ENCODE data around the gene ZBTB17. TPM values are rescaled to one million over a fixed set of nuclear protein-coding genes. Genes with fewer than 3 reads are reported as not detected.
"Not testable (repeated sequence)": the region's sequence is repeated elsewhere in the genome, so short reads cannot be mapped to it uniquely, and the experiment has no call there.

Gene ZBTB17
- total RNA-seq, 2 experiments from 2014 or later = 52.9 to 53.4 TPM

DNA sequence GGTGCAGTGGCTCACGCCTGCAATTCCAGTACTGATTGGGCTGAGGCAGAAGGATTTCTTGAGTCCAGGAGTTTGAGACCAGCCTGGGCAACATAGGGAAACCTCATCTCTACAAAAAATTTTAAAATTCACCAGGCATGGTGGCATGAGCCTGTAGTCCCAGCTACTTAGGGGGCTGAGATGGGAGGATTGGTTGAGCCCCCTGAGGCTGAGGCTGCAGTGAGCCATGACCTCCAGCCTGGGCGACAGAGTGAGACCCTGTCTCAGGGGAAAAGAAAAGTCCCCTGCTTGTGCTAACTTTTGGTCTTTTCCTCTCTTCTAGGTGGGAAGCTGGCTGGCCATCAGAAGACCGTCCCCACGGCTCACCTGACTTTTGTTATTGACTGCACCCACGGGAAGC is 29.7 kb upstream of the ZBTB17 start:
- peaks cover 8% of the 10 kb centered on the region for H3K4me1 ChIP-seq (ENCODE audit: insufficient read depth, low read length, poor library complexity, severe bottlenecking)
- no peak for DNase-seq (ENCODE audit: low spot score)
- H2AFZ ChIP-seq (ENCODE audit: low read length) = no peak overlapping the region
- TF ChIP-seq EZH2phosphoT487 (IDR thresholded peaks at IDR 0.05; ENCODE audit: borderline replicate concordance, low read depth, low read length) = no peak
- TF ChIP-seq, protein P1, sequence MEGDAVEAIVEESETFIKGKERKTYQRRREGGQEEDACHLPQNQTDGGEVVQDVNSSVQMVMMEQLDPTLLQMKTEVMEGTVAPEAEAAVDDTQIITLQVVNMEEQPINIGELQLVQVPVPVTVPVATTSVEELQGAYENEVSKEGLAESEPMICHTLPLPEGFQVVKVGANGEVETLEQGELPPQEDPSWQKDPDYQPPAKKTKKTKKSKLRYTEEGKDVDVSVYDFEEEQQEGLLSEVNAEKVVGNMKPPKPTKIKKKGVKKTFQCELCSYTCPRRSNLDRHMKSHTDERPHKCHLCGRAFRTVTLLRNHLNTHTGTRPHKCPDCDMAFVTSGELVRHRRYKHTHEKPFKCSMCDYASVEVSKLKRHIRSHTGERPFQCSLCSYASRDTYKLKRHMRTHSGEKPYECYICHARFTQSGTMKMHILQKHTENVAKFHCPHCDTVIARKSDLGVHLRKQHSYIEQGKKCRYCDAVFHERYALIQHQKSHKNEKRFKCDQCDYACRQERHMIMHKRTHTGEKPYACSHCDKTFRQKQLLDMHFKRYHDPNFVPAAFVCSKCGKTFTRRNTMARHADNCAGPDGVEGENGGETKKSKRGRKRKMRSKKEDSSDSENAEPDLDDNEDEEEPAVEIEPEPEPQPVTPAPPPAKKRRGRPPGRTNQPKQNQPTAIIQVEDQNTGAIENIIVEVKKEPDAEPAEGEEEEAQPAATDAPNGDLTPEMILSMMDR (conservative IDR thresholded peaks at IDR 0.05; ENCODE audit: low read length) = no peak
- ChIA-PET CTCF (ENCODE audit: unreplicated experiment) (interaction anchor here (0.9 kb wide), 1 partner anchor 190 kb away, joined by 3 read pairs; no protein-coding TSS in a partner anchor), POLR2A (no interaction called here)
- intact Hi-C loops (cut with micrococcal nuclease; ENCODE audit: unreplicated experiment) = loop anchor here (5.0 to 10.0 kb wide), 2 partner anchors 179 to 203 kb away; no protein-coding TSS in a partner anchor
- no peak overlapping the region for H3K27ac ChIP-seq (ENCODE audit: low read depth, low read length, poor library complexity, severe bottlenecking)
- H3K36me3 ChIP-seq (ENCODE audit: insufficient read depth, low read length) = no peaks in the 10 kb centered on the region
- no peaks in the 10 kb centered on the region for H3K9me3 ChIP-seq (ENCODE audit: low read length)
- no peaks in the 10 kb centered on the region for H3K9me2 ChIP-seq (ENCODE audit: insufficient read depth, low read length)
- H4K20me1 ChIP-seq (ENCODE audit: insufficient read depth, low read length) = no peaks in the 10 kb centered on the region
- no peaks in the 10 kb centered on the region for H3K79me2 ChIP-seq (ENCODE audit: insufficient read depth, low read depth, low read length)
- no peak overlapping the region for H3K4me3 ChIP-seq (ENCODE audit: low read depth, low read length, poor library complexity, severe bottlenecking)
- H3K4me2 ChIP-seq (ENCODE audit: low read length) = no peak overlapping the region
- no TSS peak for BruUV-seq (replicated peaks)

DNA sequence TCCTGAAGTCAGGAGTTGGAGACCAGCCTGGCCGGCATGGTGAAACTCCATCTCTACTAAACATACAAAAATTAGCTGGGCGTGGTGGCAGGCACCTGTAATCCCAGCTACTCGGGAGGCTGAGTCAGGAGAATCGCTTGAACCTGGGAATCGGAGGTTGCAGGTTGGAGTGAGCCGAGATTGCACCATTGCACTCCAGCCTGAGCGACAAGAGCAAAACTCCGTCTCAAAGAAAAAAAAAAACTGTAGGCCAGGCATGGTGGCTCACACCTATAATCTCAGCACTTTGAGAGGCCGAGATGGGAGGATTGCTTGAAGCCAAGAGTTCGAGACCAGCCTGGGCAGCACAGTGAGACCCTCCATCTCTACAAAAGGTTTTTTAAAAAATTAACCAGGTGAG is 25.4 kb upstream of the ZBTB17 start:
- H4K20me1 ChIP-seq (ENCODE audit: insufficient read depth, low read length); H3K9me2 ChIP-seq (ENCODE audit: insufficient read depth, low read length); H3K27ac ChIP-seq (ENCODE audit: low read depth, low read length, poor library complexity, severe bottlenecking); H3K9me3 ChIP-seq (ENCODE audit: low read length); BruUV-seq (replicated peaks); POLR2A ChIA-PET; H3K4me1 ChIP-seq (ENCODE audit: insufficient read depth, low read length, poor library complexity, severe bottlenecking); H3K4me2 ChIP-seq (ENCODE audit: low read length); H2AFZ ChIP-seq (ENCODE audit: low read length); CTCF ChIA-PET (ENCODE audit: unreplicated experiment); H3K36me3 ChIP-seq (ENCODE audit: insufficient read depth, low read length); H3K79me2 ChIP-seq (ENCODE audit: insufficient read depth, low read depth, low read length); H3K4me3 ChIP-seq (ENCODE audit: low read depth, low read length, poor library complexity, severe bottlenecking); DNase-seq (ENCODE audit: low spot score): not testable (repeated sequence)
- intact Hi-C loops (cut with micrococcal nuclease; ENCODE audit: unreplicated experiment) = loop anchor here (10.0 kb wide), 1 partner anchor 184 kb away; no protein-coding TSS in a partner anchor

GRCh38 chr1:15998929-15999328 is 23.0 kb upstream of the ZBTB17 start:
- Histone ChIP-seq H2AFZ (ENCODE audit: low read length) (no peak overlapping the region), H3K27ac (ENCODE audit: low read depth, low read length, poor library complexity, severe bottlenecking) (no peak overlapping the region), H3K79me2 (ENCODE audit: insufficient read depth, low read depth, low read length) (no peaks in the 10 kb centered on the region), H3K9me2 (ENCODE audit: insufficient read depth, low read length) (no peaks in the 10 kb centered on the region), H3K9me3 (ENCODE audit: low read length) (no peaks in the 10 kb centered on the region), H3K4me1 (ENCODE audit: insufficient read depth, low read length, poor library complexity, severe bottlenecking) (no peaks in the 10 kb centered on the region), H4K20me1 (ENCODE audit: insufficient read depth, low read length) (no peaks in the 10 kb centered on the region), H3K4me2 (ENCODE audit: low read length) (no peak overlapping the region), H3K4me3 (ENCODE audit: low read depth, low read length, poor library complexity, severe bottlenecking) (no peak overlapping the region), H3K36me3 (ENCODE audit: insufficient read depth, low read length) (no peaks in the 10 kb centered on the region)
- TF ChIP-seq, protein P1 (conservative IDR thresholded peaks at IDR 0.05; ENCODE audit: low read length) = no peak
- no peak for TF ChIP-seq EZH2phosphoT487 (IDR thresholded peaks at IDR 0.05; ENCODE audit: borderline replicate concordance, low read depth, low read length)
- ChIA-PET POLR2A (no interaction called here), CTCF (ENCODE audit: unreplicated experiment) (no interaction called here)
- DNase-seq (ENCODE audit: low spot score) = no peak
- intact Hi-C loops (cut with micrococcal nuclease; ENCODE audit: unreplicated experiment) = no loop called here
- BruUV-seq (replicated peaks) = no TSS peak

All from OCI-LY7 (cell line).